Endothelial cell (in vitro differentiated cells): ENCODE measurements around the gene C5orf58. TPM values are rescaled to one million over a fixed set of nuclear protein-coding genes. Genes with fewer than 3 reads are reported as not detected.

ENCODE experiments used
- DNase-seq: peaks from one replicate; pipeline ENCODE4 v3.0.0; 2021; ENCODE audit warnings: low spot score
- H3K27ac Mint-ChIP-seq: one replicate; pipeline ENCODE4 v1.8.0; 2021; ENCODE audit warnings: mixed read lengths, inconsistent platforms; ENCODE audit not compliant: unreplicated experiment
- H3K27me3 Mint-ChIP-seq: one replicate; pipeline ENCODE4 v1.8.0; 2021; ENCODE audit warnings: mild to moderate bottlenecking, moderate library complexity, mixed read lengths, inconsistent platforms; ENCODE audit not compliant: unreplicated experiment
- H3K36me3 Mint-ChIP-seq: one replicate; pipeline ENCODE4 v1.8.0; 2021; ENCODE audit warnings: mild to moderate bottlenecking, low read depth, mixed read lengths, inconsistent platforms; ENCODE audit not compliant: unreplicated experiment
- H3K4me1 Mint-ChIP-seq: one replicate; pipeline ENCODE4 v1.8.0; 2021; ENCODE audit warnings: mild to moderate bottlenecking, mixed read lengths, inconsistent platforms; ENCODE audit not compliant: unreplicated experiment
- H3K4me3 Mint-ChIP-seq: one replicate; pipeline ENCODE4 v1.8.0; 2021; ENCODE audit warnings: mild to moderate bottlenecking, mixed read lengths, inconsistent platforms; ENCODE audit not compliant: unreplicated experiment
- H3K9me3 Mint-ChIP-seq: one replicate; pipeline ENCODE4 v1.8.0; 2021; ENCODE audit warnings: mixed read lengths, inconsistent platforms; ENCODE audit not compliant: unreplicated experiment
- total RNA-seq: library from RNA; stranded (reverse); fragmentation: NEBNext Ultra II Directional; extraction: Animal tissue kit (Norgen Biotek cat#: 25700); gene quantifications from one replicate; pipeline ENCODE4 v1.2.1, GENCODE V29; 2021; ENCODE audit not compliant: unreplicated experiment
- TF ChIP-seq, protein P1 (sequence below): fragments of 200-600 bp; sonication (generic); IDR thresholded peaks from one replicate; pipeline ENCODE4 v1.5.0; 2021; ENCODE audit warnings: antibody characterized with exemption; ENCODE audit not compliant: unreplicated experiment

Gene C5orf58
- total RNA-seq, 1 donor from 2014 or later, result 0.28 TPM

DNA sequence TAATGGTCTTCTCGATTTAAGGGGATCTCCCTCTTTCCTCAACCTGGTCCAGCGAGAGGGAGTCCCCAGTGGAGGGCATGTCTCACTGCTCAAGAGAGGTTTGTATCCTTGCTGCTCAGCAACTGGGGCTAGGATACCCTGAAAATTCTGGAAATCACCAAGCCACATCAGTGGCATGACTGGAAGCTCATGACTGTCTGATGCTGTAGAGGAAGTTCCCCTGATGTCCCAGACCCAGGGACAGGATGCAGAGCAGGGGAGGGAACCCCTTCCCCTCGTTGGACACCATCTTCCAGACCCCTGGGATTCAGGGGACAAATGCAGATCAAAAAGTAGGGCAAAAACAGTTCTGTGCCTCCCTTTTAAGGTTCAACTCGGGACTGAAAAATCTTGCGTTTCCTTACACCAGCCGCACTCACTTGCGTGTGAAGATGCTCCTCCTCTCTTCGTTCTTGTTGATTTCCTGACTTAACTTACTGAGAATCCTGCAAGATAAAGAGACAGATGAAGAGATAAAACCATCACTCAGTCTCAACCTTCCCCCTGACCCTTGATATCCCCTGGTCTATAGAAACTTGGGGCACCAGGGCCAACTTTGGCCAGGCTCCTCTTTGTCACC is 42.7 kb downstream of the C5orf58 start:
- Mint-ChIP-seq H3K36me3 (peaks cover 7% of the 10 kb centered on the region), H3K9me3 (no peaks in the 10 kb centered on the region), H3K27ac (no peak overlapping the region), H3K4me3 (no peak overlapping the region), H3K27me3 (peaks cover 11% of the 10 kb centered on the region), H3K4me1 (peaks cover 41% of the 10 kb centered on the region)
- TF ChIP-seq, protein P1, sequence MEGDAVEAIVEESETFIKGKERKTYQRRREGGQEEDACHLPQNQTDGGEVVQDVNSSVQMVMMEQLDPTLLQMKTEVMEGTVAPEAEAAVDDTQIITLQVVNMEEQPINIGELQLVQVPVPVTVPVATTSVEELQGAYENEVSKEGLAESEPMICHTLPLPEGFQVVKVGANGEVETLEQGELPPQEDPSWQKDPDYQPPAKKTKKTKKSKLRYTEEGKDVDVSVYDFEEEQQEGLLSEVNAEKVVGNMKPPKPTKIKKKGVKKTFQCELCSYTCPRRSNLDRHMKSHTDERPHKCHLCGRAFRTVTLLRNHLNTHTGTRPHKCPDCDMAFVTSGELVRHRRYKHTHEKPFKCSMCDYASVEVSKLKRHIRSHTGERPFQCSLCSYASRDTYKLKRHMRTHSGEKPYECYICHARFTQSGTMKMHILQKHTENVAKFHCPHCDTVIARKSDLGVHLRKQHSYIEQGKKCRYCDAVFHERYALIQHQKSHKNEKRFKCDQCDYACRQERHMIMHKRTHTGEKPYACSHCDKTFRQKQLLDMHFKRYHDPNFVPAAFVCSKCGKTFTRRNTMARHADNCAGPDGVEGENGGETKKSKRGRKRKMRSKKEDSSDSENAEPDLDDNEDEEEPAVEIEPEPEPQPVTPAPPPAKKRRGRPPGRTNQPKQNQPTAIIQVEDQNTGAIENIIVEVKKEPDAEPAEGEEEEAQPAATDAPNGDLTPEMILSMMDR, result no peak
- no peak for DNase-seq

DNA sequence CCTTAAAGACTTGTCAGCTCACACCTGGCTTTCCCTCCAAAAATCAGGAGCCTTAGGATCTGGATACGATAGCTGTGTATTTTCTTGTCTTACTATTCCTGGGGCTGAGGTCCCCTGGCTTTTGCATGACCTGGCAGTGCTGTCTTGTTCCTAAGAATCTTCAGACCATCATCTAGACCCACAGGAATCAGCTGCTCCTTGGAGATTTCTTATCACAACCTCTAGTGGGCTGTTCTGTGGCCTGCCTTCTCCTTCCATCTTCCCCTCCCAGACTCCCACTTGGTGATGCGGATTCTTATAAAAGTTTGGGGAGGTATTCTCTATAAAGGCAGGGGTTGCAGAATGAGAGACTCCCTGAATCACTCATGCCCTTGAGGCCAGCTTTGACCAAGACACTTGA is 43.4 kb downstream of the C5orf58 start:
- no peaks in the 10 kb centered on the region for H3K9me3 Mint-ChIP-seq
- H3K4me3 Mint-ChIP-seq, result no peak overlapping the region
- peaks cover 41% of the 10 kb centered on the region for H3K4me1 Mint-ChIP-seq
- DNase-seq, result no peak
- TF ChIP-seq, protein P1, result no peak
- H3K27ac Mint-ChIP-seq, result no peak overlapping the region
- peaks cover 11% of the 10 kb centered on the region for H3K27me3 Mint-ChIP-seq
- peaks cover 7% of the 10 kb centered on the region for H3K36me3 Mint-ChIP-seq

DNA sequence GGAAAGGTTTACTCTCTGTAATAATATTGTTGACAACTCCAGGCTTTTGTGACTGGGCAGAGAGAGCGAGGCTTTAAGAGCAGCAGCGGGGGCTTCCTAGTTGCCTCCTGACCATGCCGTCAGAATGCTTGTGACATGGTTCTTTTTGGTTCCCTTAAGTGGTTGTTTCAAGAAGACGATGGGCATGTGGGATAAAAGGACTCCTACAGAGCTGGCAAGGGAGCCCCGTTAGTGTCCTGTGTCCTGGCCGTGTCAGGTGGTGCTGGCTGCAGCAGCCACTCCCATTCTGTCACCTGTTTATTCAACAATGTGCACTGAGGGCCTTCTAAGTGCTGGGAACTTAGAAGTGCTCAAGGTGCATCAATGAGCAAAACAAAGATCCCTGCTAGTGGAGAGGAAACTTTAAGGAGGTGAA is 45.1 kb downstream of the C5orf58 start:
- peaks cover 11% of the 10 kb centered on the region for H3K27me3 Mint-ChIP-seq
- peaks cover 16% of the 10 kb centered on the region for H3K36me3 Mint-ChIP-seq
- no peaks in the 10 kb centered on the region for H3K9me3 Mint-ChIP-seq
- DNase-seq, result no peak
- peak overlapping the region; percentile 61 for H3K27ac Mint-ChIP-seq
- no peak overlapping the region for H3K4me3 Mint-ChIP-seq
- TF ChIP-seq, protein P1, result no peak
- H3K4me1 Mint-ChIP-seq, result peaks cover 41% of the 10 kb centered on the region

DNA sequence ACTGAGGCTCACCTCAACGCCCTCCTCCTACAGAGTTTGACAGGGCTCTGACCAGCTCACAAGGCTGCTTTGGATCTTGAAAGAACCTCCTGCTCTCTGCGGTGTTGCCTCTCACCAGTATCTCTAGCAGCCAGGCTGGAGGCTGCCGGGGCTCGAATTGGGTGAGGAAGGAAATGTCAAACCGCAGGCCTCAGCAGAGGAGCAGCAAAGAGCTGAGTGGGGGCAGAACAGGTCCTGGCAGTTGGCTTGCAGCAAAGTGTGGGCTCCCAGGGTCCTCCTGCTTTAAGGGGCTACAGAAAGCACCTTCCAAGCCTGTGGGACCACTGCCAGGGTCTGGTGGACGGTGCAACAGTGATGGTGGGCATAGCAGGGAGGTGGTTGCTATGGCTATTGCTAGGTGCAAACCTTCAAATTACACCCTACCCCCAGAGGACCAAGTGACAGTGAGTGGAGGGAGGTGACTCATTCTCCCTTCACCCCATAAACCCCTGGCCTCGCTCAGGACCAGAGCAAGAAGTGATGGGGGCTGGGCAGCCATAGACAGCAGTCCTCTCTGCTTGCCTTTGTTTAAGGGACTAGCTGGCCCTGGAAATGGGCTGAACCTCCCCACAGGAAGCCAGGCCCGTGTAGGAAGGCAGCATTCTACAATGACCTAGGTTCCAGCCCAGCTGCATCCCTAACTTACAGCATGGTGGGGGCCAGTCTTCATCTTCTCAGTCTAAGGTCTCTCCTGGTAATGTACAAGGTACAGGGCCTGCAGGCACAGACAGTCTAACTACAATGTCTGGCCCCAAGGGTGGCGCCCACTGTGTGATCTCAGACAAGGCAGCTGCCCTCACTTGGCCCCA is 46.0 kb downstream of the C5orf58 start:
- TF ChIP-seq, protein P1, result no peak
- peak; percentile 46 for DNase-seq
- H3K36me3 Mint-ChIP-seq, result peaks cover 25% of the 10 kb centered on the region
- H3K4me3 Mint-ChIP-seq, result peak overlapping the region; percentile 37
- H3K9me3 Mint-ChIP-seq, result peaks cover 6% of the 10 kb centered on the region
- H3K27ac Mint-ChIP-seq, result peak overlapping the region; percentile 82
- H3K4me1 Mint-ChIP-seq, result peaks cover 41% of the 10 kb centered on the region
- peaks cover 11% of the 10 kb centered on the region for H3K27me3 Mint-ChIP-seq

DNA sequence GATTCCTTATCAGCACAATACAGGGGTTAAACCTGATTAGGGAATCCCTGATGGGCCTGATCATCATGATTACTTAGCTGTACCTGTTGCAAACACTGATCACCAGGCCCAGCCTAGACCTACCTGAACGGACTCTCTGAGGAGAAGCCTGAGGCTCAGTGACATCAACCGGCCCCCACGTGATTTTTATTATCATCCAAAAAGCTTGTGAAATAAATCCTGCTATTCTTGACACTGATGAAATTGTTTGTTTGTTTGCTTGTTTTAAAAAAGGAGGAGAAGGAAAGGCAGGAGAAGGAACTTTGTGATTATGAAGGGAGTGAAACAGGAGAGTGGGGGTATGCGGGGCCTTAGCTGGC is 46.7 kb downstream of the C5orf58 start:
- DNase-seq, result no peak
- no peak overlapping the region for H3K4me3 Mint-ChIP-seq
- H3K27ac Mint-ChIP-seq, result peak overlapping the region; percentile 28
- peaks cover 38% of the 10 kb centered on the region for H3K4me1 Mint-ChIP-seq
- TF ChIP-seq, protein P1, result no peak
- H3K9me3 Mint-ChIP-seq, result peaks cover 7% of the 10 kb centered on the region
- peaks cover 11% of the 10 kb centered on the region for H3K27me3 Mint-ChIP-seq
- H3K36me3 Mint-ChIP-seq, result peaks cover 30% of the 10 kb centered on the region
